ENCODE measurements around the gene CYP2W1.
"Not testable (repeated sequence)": the region's sequence is repeated elsewhere in the genome, so short reads cannot be mapped to it uniquely, and the experiment has no call there.

CYP2W1 gene

GRCh38 chr7:952548-953441, 30.2 kb upstream of the CYP2W1 start:
- DNase-seq (ENCODE audit: low spot score): no peak

- no peak for DNase-seq (ENCODE audit: low spot score)
Measured at GRCh38 chr7:953547-954327, 29.2 kb upstream of the CYP2W1 start.

- no peak for DNase-seq (ENCODE audit: low spot score)
Measured at GRCh38 chr7:954330-955238, 28.4 kb upstream of the CYP2W1 start, which contains the start of gene ADAP1. Gene ADAP1, minus strand, starts transcription at chr7:954680. Its CDS starts 203 bp downstream, at chr7:954477.

DNA sequence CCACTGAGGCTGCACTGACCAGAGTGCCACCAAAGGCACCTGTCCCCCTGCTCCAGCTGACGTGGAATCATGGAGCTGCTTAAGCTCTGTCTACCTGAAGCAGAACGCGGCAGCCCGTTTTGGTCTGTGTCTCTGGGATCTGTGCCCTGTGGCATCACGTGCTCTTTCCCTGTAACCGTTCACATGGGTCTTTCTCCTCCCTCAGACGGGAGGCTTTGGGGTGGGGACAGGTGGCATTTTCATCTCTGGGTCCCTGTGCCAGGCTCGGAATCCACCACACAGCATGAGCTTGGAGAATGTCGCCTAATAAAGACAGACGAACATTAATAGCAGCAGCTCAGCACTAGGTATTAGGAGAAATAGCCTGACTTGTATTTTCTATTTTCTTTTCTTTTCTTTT, 26.9 kb upstream of the CYP2W1 start:
- no peak for DNase-seq (ENCODE audit: low spot score)

DNA sequence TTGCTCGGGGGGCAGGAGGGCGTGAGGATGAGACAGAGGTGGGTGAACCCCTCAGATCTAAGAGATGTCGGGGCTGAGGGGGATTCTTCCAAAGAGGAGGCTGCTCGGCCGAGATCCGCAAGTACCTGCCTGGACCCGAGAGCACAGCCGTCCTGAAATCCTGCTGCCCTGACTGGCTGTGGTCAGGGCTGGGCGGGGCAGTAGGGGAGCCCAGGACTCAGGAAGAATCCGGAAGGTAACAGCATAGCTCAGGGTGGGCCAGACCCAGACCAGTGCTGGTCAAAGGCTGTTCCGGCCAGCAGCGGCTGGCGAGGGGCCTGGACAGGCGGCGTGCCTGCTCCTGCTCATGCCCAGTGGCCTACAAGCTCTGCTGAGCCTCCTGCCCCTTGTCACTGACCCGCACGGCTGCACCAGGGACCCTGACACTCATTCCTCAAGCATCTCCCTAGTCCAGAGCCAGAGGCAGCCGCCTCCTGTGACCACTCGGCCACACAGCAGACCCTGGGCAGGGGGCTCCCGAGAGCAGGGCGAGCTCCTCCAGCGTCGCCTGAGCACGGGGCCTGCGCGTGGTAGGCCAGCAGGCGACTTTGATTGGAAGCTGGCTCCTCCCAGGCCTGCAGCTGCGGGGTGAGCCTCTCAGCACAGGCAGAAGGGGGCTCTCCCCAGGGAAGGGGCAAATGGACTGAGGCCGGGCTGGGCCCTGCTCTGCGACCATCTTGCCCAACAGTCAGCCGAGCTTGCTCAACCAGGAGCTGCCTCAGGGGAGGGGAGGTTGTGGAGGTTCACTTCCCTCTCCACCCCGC, 25.4 kb upstream of the CYP2W1 start:
- DNase-seq (ENCODE audit: low spot score): no peak

GRCh38 chr7:958221-959200, 24.5 kb upstream of the CYP2W1 start:
- DNase-seq (ENCODE audit: low spot score): no peak

DNA sequence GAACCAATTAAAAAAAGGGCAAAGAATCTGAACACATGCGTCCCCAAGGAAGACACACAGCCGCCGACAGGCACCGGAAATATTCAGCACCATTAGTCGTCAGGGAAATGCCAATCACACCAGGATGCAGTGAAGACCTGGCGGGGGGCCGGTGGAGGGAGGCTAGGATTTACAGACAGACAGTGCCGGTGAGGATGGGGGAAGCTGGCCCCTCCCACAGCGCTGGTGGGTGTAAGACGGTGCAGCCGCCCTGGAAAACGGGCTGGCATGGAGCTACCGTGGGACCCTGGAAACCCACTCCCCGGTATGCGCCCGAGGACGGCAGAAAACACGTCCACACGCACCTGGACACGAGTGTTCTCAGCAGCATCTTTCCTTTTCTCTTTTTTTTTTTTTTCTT, 23.7 kb upstream of the CYP2W1 start:
- DNase-seq (ENCODE audit: low spot score): no peak

DNA sequence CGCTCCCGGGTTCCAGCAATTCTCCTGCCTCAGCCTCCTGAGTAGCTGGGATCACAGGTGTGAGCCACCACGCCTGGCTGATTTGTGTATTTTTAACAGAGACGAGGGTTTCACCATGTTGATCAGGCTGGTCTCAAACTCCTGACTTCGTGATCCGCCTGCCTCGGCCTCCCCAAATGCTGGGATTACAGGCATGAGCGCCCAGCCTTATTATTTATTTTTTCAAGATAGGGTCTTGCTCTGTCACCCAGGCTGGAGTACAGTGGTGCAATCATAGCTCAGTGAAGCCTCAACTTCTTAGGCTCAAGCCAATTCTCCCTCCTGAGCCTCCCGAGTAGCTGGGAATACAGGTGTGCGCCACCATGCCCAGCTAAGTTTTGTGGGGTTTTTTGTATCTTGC, 23.2 kb upstream of the CYP2W1 start:
- DNase-seq (ENCODE audit: low spot score): not testable (repeated sequence)

GRCh38 chr7:960269-960871, 22.6 kb upstream of the CYP2W1 start:
- no peak for DNase-seq (ENCODE audit: low spot score)

DNA sequence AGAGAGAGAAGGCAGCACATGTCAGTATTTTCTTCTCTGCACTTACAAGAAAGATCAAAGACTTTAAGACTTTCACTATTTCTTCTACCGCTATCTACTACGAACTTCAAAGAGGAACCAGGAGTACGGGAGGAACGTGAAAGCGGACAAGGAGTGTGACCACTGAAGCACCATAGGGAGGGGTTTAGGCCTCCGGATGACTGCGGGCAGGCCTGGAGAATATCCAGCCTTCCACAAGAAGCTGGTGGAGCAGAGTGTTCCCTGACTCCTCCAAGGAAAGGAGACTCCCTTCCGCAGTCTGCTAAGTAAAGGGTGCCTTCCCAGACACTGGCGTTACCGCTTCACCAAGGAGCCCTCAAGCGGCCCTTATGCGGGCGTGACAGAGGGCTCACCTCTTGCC, 22.0 kb upstream of the CYP2W1 start:
- DNase-seq (ENCODE audit: low spot score): not testable (repeated sequence)

DNA sequence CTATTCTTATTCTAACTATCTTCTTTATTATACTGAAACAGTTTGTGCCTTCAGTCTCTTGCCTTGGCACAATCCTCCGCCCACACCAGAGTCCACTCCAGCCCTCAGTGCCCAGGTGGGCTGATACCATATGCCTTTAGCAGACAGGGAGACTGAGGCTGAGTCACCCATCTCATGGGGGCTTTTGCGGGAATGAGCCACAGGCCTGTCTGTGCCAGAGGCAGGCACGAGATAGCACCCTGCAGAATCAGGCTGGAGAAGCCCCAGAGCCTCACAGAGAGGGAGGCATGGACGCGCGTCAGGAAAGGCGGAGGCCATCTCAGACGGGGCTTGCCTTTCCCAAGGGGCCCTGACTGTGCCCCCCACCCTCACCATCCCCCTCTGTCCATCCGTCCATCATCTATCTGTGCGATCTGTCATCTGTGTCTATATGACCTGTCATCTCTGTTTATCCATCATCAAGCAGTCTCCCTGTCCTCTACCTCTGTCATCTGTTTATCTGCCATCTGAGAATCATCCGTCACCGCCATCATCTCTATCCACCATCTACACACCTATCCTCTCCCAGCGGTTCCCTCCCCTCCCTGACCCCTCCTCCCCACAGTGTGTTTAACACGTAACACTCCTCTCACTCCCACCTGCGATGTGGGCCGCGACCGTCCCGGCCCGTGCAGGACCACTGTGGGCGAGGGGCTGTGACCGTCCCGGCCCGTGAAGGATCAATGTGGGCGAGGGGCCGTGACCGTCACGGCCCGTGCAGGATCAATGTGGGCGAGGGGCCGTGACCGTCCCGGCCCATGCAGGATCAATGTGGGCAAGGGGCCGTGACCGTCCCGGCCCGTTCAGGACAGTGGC, 21.2 kb upstream of the CYP2W1 start:
- DNase-seq (ENCODE audit: low spot score): no peak

- DNase-seq (ENCODE audit: low spot score): no peak
Measured at GRCh38 chr7:962401-963081, 20.4 kb upstream of the CYP2W1 start.

DNA sequence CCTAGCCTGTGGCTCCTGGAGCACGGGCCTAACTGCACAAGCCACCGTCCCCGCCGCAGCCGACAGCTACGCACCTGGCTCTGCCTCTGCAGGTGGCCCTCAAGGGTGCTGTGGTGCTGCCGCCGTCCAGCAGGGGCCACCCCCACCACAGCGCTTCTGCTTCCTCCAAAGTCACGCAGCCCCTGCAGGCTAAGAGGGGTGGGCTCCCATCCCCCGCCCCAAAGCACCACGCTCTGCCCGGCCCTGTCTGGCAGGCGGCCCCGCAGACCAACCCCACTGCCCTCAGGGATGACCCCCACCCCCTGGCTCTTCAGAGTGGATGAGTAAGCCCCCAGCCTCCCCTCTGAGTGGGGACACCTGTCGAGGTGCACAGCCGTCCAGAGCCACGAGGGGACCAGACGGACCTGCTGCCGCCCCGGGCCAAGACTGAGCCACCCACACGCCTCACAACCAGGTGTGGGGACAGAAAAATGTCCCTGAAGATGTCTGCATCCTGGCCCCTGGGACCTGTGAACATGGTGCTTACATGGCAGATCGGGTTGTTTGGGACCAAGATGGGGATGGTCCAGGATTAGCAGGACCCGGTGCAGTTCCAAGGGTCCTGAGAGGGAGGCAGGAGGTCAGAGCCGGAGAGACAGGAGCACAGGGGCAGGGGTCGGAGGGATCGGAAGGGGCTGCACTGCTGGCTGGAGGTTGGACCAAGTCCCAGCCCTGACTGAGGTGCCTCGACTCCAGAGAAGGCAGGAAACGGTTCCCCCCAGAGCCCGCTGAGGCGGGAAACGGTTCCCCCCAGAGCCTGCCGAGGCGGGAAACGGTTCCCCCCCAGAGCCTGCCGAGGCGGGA, 19.5 kb upstream of the CYP2W1 start:
- DNase-seq (ENCODE audit: low spot score): no peak

GRCh38 chr7:964401-965231, 18.4 kb upstream of the CYP2W1 start:
- no peak for DNase-seq (ENCODE audit: low spot score)

DNA sequence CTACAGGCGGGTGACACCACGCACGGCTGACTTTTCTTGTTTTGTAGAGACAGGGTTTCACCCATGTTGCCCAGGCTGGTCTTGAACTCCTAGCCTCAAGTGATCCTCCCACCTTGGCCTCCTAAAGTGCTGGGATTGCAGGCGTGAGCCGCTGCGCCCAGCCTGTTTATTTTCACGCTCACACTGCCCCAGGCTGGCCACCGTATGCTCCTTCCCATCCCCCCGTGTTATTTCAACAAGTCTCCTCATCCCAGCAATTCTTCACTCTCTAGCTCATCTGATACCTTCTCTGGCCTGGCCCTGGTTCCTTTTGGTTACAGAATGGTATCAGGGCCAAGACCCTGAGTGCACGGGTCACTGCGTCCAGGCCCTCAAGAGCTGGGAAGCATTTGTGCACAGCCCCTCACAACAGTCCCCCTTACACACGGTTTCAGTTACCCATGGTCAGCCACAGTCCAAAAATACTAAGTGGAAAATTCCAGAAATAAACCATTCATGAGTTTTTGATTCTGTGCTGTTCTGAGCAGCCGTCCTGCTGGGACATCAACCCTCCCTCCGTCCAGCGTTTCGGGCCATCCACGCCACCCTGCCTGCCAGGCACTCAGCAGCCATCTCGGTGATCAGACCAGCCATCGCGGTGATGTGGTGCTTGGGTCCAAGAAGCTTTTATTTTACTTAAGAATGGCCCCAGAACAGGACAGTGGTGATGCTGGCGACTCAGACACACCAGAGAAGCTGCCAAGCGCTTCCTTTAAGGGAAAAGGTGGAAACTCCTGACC, 16.5 kb upstream of the CYP2W1 start:
- DNase-seq (ENCODE audit: low spot score): no peak

Measured in activated CD4-positive, alpha-beta T cell treated with anti-CD3 and anti-CD28 coated beads, Interleukin-2, Interleukin-4, amounts not matched to agents 100 ng/mL and 50 ng/mL, durations not matched to agents 16 hours and 8 hours (primary cell).